ENCODE results near the gene HPF1.
"Not testable (repeated sequence)": the region's sequence is repeated elsewhere in the genome, so short reads cannot be mapped to it uniquely, and the experiment has no call there.

HPF1 gene

DNA sequence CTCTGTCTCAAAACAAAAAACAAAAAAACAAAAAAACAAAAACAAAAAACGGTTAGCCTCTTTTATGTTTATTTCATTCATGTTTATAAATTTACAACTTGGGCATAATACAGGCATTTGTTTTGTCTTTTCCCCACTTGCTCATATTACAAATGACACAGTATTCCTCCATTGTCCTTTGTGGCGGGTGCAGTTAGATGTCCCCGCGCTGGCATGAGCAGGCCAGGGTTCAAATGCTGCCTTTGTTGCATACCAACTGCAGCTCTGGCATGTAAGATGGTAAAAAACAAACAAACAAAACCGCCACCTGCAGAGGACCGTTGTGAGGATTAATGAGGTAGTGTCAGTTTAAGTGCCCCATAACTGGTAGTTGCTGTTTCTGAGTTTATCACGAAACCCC, 16.1 kb upstream of the HPF1 start:
- Histone ChIP-seq H3K9ac (ENCODE audit: low read depth, low read length) (no peak overlapping the region), H2AFZ (ENCODE audit: low read depth, low read length) (no peak overlapping the region), H4K20me1 (ENCODE audit: insufficient read depth, low read length) (no peaks in the 10 kb centered on the region), H3K79me2 (ENCODE audit: insufficient read depth, low read length) (no peaks in the 10 kb centered on the region), H3K9me3 (ENCODE audit: insufficient read depth, low read length, severe bottlenecking) (no peaks in the 10 kb centered on the region), H3K36me3 (ENCODE audit: insufficient read depth, low read length) (no peaks in the 10 kb centered on the region), H3K27me3 (ENCODE audit: insufficient read depth, low read length, poor library complexity) (no peaks in the 10 kb centered on the region), H3K4me2 (ENCODE audit: insufficient read depth, low read length) (no peak overlapping the region), H3K27ac (ENCODE audit: low read length) (no peak overlapping the region), H3K4me3 (ENCODE audit: low read depth in 1 of 2, low read length in 2 of 2) (no peak overlapping the region), H3K4me1 (ENCODE audit: insufficient read depth, low read length) (no peaks in the 10 kb centered on the region)
- TF ChIP-seq, protein P1, sequence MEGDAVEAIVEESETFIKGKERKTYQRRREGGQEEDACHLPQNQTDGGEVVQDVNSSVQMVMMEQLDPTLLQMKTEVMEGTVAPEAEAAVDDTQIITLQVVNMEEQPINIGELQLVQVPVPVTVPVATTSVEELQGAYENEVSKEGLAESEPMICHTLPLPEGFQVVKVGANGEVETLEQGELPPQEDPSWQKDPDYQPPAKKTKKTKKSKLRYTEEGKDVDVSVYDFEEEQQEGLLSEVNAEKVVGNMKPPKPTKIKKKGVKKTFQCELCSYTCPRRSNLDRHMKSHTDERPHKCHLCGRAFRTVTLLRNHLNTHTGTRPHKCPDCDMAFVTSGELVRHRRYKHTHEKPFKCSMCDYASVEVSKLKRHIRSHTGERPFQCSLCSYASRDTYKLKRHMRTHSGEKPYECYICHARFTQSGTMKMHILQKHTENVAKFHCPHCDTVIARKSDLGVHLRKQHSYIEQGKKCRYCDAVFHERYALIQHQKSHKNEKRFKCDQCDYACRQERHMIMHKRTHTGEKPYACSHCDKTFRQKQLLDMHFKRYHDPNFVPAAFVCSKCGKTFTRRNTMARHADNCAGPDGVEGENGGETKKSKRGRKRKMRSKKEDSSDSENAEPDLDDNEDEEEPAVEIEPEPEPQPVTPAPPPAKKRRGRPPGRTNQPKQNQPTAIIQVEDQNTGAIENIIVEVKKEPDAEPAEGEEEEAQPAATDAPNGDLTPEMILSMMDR (IDR thresholded peaks at IDR 0.05; ENCODE audit: borderline replicate concordance, extremely low read depth, low read length, poor library complexity, severe bottlenecking): no peak
- no peak for TF ChIP-seq EZH2 (IDR thresholded peaks at IDR 0.05; ENCODE audit: borderline replicate concordance, low read depth, low read length, severe bottlenecking)
- DNase-seq (no peak), ATAC-seq (ENCODE audit: insufficient read depth, low read depth) (no peak)

DNA sequence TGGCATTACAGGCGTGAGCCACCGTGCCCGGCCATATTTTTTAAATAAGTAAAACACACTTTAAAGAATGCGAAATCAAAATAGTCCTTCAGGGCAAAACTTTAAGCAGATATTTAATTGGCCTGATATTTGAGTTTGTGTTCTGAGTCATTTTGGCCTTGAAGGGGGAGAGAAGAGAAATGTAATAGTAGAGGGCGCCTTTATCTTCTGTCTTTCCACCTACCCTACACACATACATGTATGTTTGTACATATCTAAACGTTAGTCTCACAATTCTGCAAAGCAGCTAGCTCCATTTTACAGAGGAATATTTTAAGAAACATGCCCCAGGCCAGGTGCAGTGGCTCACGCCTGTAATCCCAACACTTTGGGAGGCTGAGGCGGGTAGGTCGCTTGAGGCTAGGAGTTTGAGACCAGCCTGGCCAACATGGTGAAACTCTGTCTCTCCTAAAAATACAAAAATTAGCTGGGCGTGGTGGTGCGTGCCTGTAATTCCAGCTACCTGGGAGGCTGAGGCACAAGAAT, 13.9 kb upstream of the HPF1 start:
- not testable (repeated sequence) for H3K4me1 ChIP-seq (ENCODE audit: insufficient read depth, low read length); H3K4me2 ChIP-seq (ENCODE audit: insufficient read depth, low read length); DNase-seq

DNA sequence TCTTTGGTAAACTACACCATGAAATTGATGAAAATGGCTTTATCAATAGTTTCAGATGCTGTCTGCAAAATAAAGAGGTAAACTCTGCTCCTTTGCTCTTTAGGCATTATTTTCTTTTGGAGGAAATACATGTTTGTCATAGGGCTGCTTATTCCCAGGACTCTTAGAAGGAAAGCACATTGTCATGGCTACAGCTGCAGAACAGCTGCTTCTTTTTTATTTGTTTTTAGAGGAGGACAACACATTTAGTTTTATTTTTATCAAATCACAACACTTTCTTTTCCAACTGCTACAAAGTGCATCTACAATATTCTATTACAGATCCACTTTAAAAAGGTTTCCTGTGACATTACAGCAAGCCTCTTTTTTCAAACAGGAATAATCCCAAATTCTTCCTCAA, 12.7 kb upstream of the HPF1 start:
- Histone ChIP-seq H4K20me1 (ENCODE audit: insufficient read depth, low read length) (no peaks in the 10 kb centered on the region), H3K4me3 (ENCODE audit: low read depth in 1 of 2, low read length in 2 of 2) (no peak overlapping the region), H3K27ac (ENCODE audit: low read length) (no peak overlapping the region), H3K4me1 (ENCODE audit: insufficient read depth, low read length) (no peaks in the 10 kb centered on the region), H3K9me3 (ENCODE audit: insufficient read depth, low read length, severe bottlenecking) (no peaks in the 10 kb centered on the region), H2AFZ (ENCODE audit: low read depth, low read length) (no peak overlapping the region), H3K9ac (ENCODE audit: low read depth, low read length) (no peak overlapping the region), H3K4me2 (ENCODE audit: insufficient read depth, low read length) (no peak overlapping the region), H3K79me2 (ENCODE audit: insufficient read depth, low read length) (no peaks in the 10 kb centered on the region), H3K27me3 (ENCODE audit: insufficient read depth, low read length, poor library complexity) (no peaks in the 10 kb centered on the region), H3K36me3 (ENCODE audit: insufficient read depth, low read length) (no peaks in the 10 kb centered on the region)
- no peak for DNase-seq
- ATAC-seq (ENCODE audit: insufficient read depth, low read depth): no peak
- no peak for TF ChIP-seq EZH2 (IDR thresholded peaks at IDR 0.05; ENCODE audit: borderline replicate concordance, low read depth, low read length, severe bottlenecking)
- TF ChIP-seq, protein P1 (IDR thresholded peaks at IDR 0.05; ENCODE audit: borderline replicate concordance, extremely low read depth, low read length, poor library complexity, severe bottlenecking): no peak

More for the DNA sequence above, 13.9 kb upstream of the HPF1 start:
- H3K36me3 ChIP-seq (ENCODE audit: insufficient read depth, low read length); H3K9ac ChIP-seq (ENCODE audit: low read depth, low read length); H3K9me3 ChIP-seq (ENCODE audit: insufficient read depth, low read length, severe bottlenecking); H3K79me2 ChIP-seq (ENCODE audit: insufficient read depth, low read length); H3K4me3 ChIP-seq (ENCODE audit: low read depth in 1 of 2, low read length in 2 of 2); H3K27ac ChIP-seq (ENCODE audit: low read length); H4K20me1 ChIP-seq (ENCODE audit: insufficient read depth, low read length); H3K27me3 ChIP-seq (ENCODE audit: insufficient read depth, low read length, poor library complexity); ATAC-seq (ENCODE audit: insufficient read depth, low read depth); H2AFZ ChIP-seq (ENCODE audit: low read depth, low read length): not testable (repeated sequence)

DNA sequence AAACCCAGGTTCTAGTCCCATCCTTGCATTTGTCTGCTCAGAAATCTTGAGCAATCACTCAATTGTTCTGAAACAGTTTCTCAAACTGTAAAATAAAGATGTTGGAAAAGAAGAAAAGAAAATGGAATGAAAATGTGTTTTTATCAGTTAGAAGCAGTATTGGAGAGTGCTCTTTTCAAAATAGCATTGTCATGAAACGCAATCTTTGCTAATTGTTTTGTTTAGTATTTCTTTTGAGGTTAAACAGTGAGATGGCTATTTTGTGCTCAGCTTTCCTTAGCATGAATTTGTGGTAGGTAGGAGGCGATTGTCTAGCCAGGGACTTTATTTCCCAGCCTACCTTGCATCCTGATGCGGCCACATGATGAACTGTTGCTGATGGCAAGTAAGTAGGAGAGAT, 10.6 kb upstream of the HPF1 start:
- H3K4me1 ChIP-seq (ENCODE audit: insufficient read depth, low read length): peaks cover 2% of the 10 kb centered on the region; the same call in 1 of the 2 replicates
- DNase-seq (no peak), ATAC-seq (ENCODE audit: insufficient read depth, low read depth) (no peak)
- no peak overlapping the region for H3K4me3 ChIP-seq (ENCODE audit: low read depth in 1 of 2, low read length in 2 of 2)
- no peak overlapping the region for H3K4me2 ChIP-seq (ENCODE audit: insufficient read depth, low read length)
- H3K79me2 ChIP-seq (ENCODE audit: insufficient read depth, low read length): no peaks in the 10 kb centered on the region
- H4K20me1 ChIP-seq (ENCODE audit: insufficient read depth, low read length): no peaks in the 10 kb centered on the region
- no peak for TF ChIP-seq EZH2 (IDR thresholded peaks at IDR 0.05; ENCODE audit: borderline replicate concordance, low read depth, low read length, severe bottlenecking)
- TF ChIP-seq, protein P1 (IDR thresholded peaks at IDR 0.05; ENCODE audit: borderline replicate concordance, extremely low read depth, low read length, poor library complexity, severe bottlenecking): no peak
- H3K27ac ChIP-seq (ENCODE audit: low read length): no peak overlapping the region
- H3K9me3 ChIP-seq (ENCODE audit: insufficient read depth, low read length, severe bottlenecking): no peaks in the 10 kb centered on the region
- H2AFZ ChIP-seq (ENCODE audit: low read depth, low read length): no peak overlapping the region
- H3K27me3 ChIP-seq (ENCODE audit: insufficient read depth, low read length, poor library complexity): no peaks in the 10 kb centered on the region
- H3K9ac ChIP-seq (ENCODE audit: low read depth, low read length): no peak overlapping the region
- H3K36me3 ChIP-seq (ENCODE audit: insufficient read depth, low read length): no peaks in the 10 kb centered on the region
